HG02870 (cell line): ENCODE results near the gene PTPRG.
"Not testable (repeated sequence)": the region's sequence is repeated elsewhere in the genome, so short reads cannot be mapped to it uniquely, and the experiment has no call there.

Experiments
- ATAC-seq: cut with Tn5 transposase; IDR thresholded peaks from one replicate; pipeline ENCODE4 v1.9.1; 2021; ENCODE audit warnings: mild to moderate bottlenecking, moderate library complexity; ENCODE audit not compliant: unreplicated experiment

PTPRG gene

DNA sequence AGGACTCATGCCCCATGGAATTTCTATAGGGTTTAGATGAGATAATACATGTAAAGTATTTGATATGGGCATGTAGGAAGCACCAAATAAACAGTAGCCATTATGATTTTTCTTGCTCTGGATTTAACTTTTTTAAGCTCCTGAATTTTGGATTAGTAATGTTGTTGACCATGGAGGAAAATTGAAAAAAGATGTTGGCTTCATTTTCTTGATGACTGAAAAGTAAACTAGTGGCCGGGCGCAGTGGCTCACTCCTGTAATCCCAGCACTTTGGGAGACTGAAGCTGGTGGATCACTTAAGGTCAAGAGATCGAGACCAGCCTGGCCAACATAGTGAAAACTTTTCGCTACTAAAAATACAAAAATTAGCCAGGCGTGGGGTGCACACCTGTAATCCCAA is 120.3 kb downstream of the PTPRG start:
- ATAC-seq, result no peak

DNA sequence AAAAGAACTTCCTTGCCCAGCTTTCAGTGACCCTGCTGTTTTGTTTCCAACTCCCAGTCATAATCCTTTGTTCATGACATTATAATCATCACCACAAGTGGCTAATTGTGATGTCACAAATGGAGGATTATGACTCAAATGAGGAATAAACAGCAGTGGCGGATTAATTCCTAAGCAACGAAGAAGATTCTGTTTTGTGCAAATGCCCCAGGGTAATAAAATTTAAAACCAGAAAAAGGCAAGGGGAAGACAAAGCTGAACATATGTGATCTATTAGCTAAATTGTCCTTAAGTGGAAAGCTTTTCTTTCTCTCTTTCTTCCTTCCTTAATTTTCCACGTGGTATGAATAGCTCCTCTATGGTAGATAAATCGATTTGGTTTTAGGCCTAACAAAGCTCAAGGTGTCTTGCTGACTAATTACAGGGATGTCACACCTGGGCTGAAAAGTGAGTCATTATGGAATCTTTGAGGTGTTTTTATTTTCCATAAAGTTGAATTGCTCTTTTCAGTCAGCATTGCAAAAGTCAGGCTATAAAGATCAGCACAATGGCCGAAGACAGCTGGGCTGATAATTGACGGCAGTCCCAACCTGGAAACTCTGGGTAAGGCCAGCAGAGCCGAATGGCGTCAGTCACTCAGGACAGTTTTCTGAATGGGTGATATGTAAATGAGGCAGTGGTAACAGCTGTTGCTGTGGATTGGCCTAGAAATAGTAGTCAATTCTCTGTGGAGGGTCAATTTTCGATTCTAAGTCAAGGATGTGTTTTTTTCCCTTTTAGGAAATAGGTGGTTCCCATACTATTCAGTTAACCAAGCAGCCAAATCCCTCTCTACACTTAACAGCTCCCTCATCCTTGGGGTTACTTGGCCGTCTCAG is 121.5 kb downstream of the PTPRG start:
- ATAC-seq, result no peak

DNA sequence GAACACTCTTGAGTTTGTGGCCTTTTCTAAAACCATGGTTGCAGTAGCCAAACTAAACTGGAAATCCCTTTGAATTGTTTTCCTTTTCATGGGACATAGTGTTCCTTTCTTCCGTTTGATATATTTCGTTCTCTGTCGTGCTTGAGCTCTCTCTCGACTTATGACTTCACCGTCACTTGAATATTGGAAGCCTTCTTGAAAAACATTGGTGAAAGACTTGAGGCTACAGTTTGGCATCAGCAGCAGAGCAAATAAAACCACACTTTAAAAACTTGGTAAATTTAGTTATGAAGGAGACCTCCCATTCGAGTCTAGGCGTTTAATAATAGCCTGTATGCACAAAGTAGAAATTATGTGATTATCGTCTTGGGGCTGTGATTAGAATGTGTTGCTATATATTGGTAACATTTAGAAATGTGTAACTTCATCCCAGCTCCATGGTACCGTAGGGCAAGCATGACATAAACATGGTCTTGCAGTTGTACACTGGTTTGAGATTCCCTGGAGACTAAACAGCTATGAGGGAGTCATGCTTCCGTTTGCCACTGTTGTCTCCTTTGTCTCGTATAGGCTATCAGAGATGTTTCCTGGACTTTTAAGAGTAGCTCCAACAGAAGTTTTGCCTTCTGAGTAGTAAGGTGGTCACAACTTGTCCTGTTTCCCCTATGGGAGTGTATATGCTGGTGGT is 122.3 kb downstream of the PTPRG start:
- no peak for ATAC-seq

DNA sequence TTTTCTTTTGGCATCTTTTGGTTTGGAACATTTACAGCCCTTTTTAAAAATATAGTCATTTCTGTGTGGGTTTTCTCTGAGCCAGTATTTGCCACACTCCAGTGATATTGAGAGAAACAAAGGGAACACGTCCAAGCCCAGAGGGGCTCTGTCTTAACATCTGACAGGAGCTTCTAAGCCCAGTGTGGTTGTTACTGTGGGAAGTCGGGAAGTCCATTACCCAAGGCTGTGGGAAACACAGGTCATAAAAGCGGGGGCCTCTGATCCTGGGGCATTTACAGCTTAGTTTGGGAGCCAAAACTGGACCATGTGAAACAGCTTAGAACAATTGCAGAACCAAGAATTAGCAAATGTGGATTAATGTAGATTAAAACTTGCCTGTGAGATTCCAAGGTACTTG is 123.0 kb downstream of the PTPRG start:
- ATAC-seq, result no peak

DNA sequence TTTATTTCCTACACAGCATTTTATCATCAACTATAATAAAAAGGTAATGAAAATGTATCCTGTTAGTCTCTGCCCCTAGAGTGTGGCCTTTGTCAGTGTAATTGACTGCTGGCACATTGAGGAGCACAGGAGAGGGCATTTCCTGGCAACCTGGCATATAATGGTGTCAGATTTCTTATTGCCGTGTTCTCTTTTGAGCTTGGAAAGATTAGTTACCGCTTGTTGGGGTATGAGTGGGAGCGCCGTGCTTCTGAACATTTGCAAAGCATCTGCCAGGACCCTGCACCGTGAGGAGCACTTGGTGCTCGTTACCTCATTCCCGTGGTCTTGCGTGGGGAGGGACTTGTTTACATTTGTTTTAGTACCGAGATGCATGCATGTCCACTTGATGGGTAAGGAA is 124.4 kb downstream of the PTPRG start:
- no peak for ATAC-seq

DNA sequence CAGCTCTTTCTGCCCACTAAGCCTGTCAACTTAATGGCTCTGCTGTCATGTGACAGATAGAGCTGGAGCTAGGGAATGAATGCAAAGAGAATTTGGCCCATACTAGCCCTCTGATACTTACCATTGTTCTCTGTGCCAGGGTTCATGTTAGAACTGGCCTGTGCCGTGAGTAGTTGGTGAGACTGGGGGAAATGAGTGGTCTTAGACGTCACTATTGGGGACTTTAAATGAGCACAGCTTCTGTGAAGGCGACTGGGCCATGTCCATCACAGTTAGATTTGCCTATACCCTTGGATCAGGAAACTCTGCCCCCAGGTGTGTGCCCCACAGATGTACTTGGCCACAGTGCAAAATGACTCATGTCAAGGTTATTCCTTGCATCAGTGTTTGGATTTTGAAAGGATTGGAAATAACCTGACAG is 124.9 kb downstream of the PTPRG start:
- no peak for ATAC-seq

- no peak for ATAC-seq
These were observed 125.8 kb downstream of the PTPRG start for GRCh38 chr3:61687206-61687605.

DNA sequence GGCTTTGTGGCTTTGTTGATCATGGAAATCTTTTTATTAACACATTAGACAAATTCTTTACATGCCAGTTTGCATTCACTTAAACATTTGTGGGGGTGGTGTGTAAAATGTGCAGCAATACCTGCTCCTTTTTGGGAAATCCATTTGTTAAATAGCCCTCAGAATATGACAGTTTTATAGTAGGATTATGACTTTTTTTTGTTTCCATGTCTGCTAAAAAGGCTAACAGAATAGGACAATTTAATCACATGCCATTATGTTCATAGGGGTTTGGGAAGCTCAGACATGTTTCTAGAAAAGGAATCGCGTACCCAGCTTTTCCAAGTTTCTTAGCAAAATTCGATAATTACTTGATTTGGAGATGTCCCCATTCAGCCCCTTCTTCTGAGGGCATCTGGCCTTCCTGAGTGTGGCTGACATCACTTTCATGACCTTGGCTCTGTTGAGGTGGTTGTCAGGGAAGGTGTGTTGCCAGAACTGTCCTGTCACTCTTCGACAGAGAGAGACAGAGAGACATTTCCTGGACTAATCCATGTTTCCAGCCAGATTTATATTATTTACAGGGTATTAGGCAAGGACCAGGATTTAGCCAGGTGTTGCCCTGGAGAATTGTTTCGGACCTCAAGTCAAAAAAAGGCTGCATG is 126.4 kb downstream of the PTPRG start:
- no peak for ATAC-seq

GRCh38 chr3:61688307-61688984 is 127.1 kb downstream of the PTPRG start:
- no peak for ATAC-seq

DNA sequence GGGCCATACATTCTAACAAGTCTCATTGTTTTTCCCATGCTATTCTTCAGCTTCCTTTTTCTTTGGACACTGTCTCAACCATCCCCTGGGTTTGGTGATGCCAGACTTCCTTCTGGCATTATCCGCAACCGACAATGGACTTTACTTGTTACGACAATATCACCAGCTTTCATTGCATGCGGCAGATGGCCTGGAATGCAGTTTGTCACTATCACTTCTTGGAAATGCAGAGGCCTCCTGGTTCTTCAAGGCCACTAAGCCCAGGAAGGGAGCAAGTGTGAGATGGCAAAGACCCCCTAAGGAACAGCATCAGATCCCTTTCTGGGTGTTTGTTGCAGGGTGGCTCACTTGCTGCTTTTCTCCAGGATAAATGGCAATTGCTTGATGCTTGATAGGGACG is 128.6 kb downstream of the PTPRG start:
- ATAC-seq, result no peak

GRCh38 chr3:61691466-61691865 is 130.1 kb downstream of the PTPRG start:
- no peak for ATAC-seq

DNA sequence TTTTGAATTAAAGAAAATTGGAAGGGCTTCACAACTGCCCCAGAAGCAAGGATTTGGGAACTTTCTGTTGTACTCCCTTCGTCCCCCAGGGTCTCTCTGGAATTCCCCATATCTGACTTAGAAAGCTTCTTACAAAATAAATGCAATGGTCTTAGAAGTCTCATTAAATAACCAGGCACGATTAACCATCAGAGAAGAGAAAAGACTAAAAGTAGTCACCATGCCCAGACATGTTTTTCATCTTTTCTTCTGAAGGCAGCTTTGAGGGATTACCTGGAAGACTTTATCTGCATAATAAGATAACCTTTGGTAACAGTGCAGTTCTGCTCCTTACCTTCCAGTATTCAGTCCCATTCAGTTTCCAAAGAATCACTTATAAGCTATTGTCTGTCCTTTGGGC is 135.9 kb downstream of the PTPRG start:
- ATAC-seq, result no peak

GRCh38 chr3:61698278-61699072 is 137.1 kb downstream of the PTPRG start:
- ATAC-seq, result not testable (repeated sequence)

DNA sequence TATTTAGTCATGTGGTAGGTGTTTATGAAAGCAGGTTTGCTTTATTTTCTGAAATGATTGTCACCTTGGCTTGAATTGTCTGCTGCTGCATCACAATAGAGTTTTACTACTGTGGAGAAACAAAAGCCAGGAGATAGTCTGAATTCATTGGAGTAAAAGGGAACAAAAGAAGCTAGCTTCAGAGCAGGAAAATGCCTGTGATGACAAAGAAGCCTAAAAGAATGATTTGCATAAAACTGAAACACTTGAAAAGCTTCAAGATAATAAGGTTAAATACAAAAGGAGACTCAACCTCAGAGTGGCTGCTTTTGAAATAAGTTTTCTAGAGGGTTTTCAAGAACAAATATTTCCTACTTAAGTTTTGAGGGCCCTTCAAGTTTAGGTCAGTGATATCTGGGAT is 138.3 kb downstream of the PTPRG start:
- ATAC-seq, result no peak

DNA sequence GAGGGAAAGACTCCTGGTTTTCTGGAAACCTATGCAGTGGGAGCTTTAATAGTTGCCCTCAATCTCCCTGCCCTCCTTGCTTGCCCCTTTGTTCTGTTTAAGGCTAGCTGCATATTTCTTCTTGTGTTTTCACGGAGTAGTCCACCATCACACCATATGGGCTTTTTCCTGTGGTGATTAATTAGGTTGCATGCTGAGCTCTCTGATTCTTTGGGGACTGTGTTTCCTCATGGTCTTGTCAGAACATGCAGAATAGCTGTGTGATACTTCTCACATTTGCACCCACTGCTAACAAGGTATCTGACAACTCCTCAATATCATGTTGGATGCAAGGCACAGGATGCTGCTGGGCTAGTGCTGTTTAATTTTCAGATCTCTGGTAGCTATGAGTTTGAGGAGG is 139.6 kb downstream of the PTPRG start:
- ATAC-seq, result no peak

GRCh38 chr3:61702453-61702852 is 141.1 kb downstream of the PTPRG start:
- ATAC-seq, result no peak

- no peak for ATAC-seq
These were observed 143.4 kb downstream of the PTPRG start for GRCh38 chr3:61704807-61705206.

- no peak for ATAC-seq
These were observed 146.1 kb downstream of the PTPRG start for GRCh38 chr3:61707492-61707891.

- ATAC-seq, result not testable (repeated sequence)
These were observed 149.5 kb downstream of the PTPRG start for GRCh38 chr3:61710920-61711319.

- no peak for ATAC-seq
These were observed 152.9 kb downstream of the PTPRG start for GRCh38 chr3:61714225-61714624.
